Vagina (tissue), 2 donors: ENCODE data around the gene TALDO1.

Experiments
- POLR2A ChIP-seq, 2 donors: fragments of 450-650 bp; IDR thresholded peaks; one replicate each; pipeline ENCODE4 v1.6.1; 2017; ENCODE audit warnings: antibody characterized with exemption in 2 of 2, mild to moderate bottlenecking in 2 of 2, moderate library complexity in 2 of 2
- POLR2AphosphoS5 ChIP-seq, 2 donors: sonication (generic); formaldehyde crosslinking; IDR thresholded peaks; one replicate each; pipeline ENCODE4 v1.9.0; 2017; ENCODE audit warnings: antibody characterized with exemption in 2 of 2, mild to moderate bottlenecking in 2 of 2, low read depth in 1 of 2; ENCODE audit not compliant: insufficient read depth in 1 of 2
- TF ChIP-seq, protein P1 (sequence below), 3 experiments: fragments of 450-650 bp in 2 of 3; fragments of 200-600 bp in 1 of 3; sonication (generic) in 1 of 3; IDR thresholded peaks; one replicate each; pipeline ENCODE4 v1.5.1; 2017 to 2019; ENCODE audit warnings: antibody characterized with exemption in 3 of 3, mild to moderate bottlenecking in 2 of 3, moderate library complexity in 2 of 3

GRCh38 chr11:813456-814096, 66.3 kb downstream of the TALDO1 start:
- TF ChIP-seq, protein P1, sequence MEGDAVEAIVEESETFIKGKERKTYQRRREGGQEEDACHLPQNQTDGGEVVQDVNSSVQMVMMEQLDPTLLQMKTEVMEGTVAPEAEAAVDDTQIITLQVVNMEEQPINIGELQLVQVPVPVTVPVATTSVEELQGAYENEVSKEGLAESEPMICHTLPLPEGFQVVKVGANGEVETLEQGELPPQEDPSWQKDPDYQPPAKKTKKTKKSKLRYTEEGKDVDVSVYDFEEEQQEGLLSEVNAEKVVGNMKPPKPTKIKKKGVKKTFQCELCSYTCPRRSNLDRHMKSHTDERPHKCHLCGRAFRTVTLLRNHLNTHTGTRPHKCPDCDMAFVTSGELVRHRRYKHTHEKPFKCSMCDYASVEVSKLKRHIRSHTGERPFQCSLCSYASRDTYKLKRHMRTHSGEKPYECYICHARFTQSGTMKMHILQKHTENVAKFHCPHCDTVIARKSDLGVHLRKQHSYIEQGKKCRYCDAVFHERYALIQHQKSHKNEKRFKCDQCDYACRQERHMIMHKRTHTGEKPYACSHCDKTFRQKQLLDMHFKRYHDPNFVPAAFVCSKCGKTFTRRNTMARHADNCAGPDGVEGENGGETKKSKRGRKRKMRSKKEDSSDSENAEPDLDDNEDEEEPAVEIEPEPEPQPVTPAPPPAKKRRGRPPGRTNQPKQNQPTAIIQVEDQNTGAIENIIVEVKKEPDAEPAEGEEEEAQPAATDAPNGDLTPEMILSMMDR (IDR thresholded peaks at IDR 0.05), result no peak
- no peak for TF ChIP-seq POLR2A (IDR thresholded peaks at IDR 0.05)
- no peak for TF ChIP-seq POLR2AphosphoS5 (IDR thresholded peaks at IDR 0.05; ENCODE audit: insufficient read depth in 1 of 2, low read depth in 1 of 2)
